HepG2 (cell line): ENCODE measurements around the gene KDM5B. TPM values are rescaled to one million over a fixed set of nuclear protein-coding genes. Genes with fewer than 3 reads are reported as not detected.

Experiments used
- ATAC-seq: fragments of 200-7000 bp; cut with Tn5 transposase; 3 replicates; pipeline ENCODE4 v1.9.1; 2020; ENCODE audit warnings: mild to moderate bottlenecking, moderate library complexity
- BruUV-seq: library from RNA; stranded (reverse); fragments of 400-500 nt; replicated peaks from 2 replicates; lab custom pipeline; 2021; lab: Mats Ljungman, UMichigan
- CTCF ChIA-PET: fragments of 300-600 bp; formaldehyde crosslinking; extraction: SDS; loops from one replicate; lab custom pipeline; 2021; ENCODE audit warnings: low total read pairs, inconsistent platforms, low intra/inter-chr PET ratio; lab: Yijun Ruan, JAX
- POLR2A ChIA-PET: fragments of 350-600 bp; sonication (Branson Sonifier 250); formaldehyde crosslinking; loops from one replicate; lab custom pipeline; 2020; ENCODE audit warnings: antibody characterized with exemption, inconsistent platforms; lab: Yijun Ruan, JAX
- DNase-seq: peaks from one replicate; pipeline ENCODE4 v3.0.0-alpha.2; 2015; ENCODE audit warnings: low spot score
- FAIRE-seq: peaks from 3 replicates; lab custom pipeline; 2011; peaks lifted over from hg19 to GRCh38; lab: Jason Lieb, UNC
- H2AFZ ChIP-seq: one replicate; pipeline ENCODE4 v1.6.1; 2011; ENCODE audit warnings: low read length, inconsistent platforms
- H3K27ac ChIP-seq: fragments of 300-600 bp; 3 replicates; pipeline ENCODE4 v1.8.0; 2011; ENCODE audit warnings: mixed run types, mild to moderate bottlenecking, mixed read lengths, low read length, inconsistent platforms; ENCODE audit not compliant: insufficient read depth; ENCODE audit errors: extremely low read length
- H3K27me3 ChIP-seq, 2 experiments: fragments of 200-600 bp in 1 of 2; 2 replicates in 1 of 2; 3 replicates in 1 of 2; pipeline versions ENCODE4 v1.6.0 to v1.8.0; 2011; ENCODE audit warnings: low read length in 2 of 2, mild to moderate bottlenecking in 2 of 2, moderate library complexity in 2 of 2, inconsistent platforms in 1 of 2; ENCODE audit not compliant: insufficient read depth in 2 of 2, control insufficient read depth in 1 of 2
- H3K36me3 ChIP-seq, 2 experiments: fragments of 200-600 bp in 1 of 2; replicated peaks in 1 of 2; 2 replicates in 1 of 2; 3 replicates in 1 of 2; pipeline versions ENCODE4 v1.5.1 to v1.8.0; 2011; ENCODE audit warnings: low read length in 2 of 2, inconsistent platforms in 1 of 2; ENCODE audit not compliant: insufficient read depth in 2 of 2, control insufficient read depth in 1 of 2
- H3K4me1 ChIP-seq: 2 replicates; pipeline ENCODE4 v1.5.1; 2012; ENCODE audit warnings: low read length, inconsistent platforms; ENCODE audit not compliant: insufficient read depth
- H3K4me2 ChIP-seq: 2 replicates; pipeline ENCODE4 v1.6.0; 2011; ENCODE audit warnings: low read depth, low read length, inconsistent platforms
- H3K4me3 ChIP-seq, 3 experiments: fragments of 200-600 bp in 1 of 3; sonication (generic), shearing (Covaris generic) in 1 of 3; replicated peaks in 1 of 3; 2 replicates each; pipeline ENCODE4 v1.5.1; 2011 to 2016; ENCODE audit warnings: low read length in 3 of 3, inconsistent platforms in 2 of 3, low read depth in 2 of 3, mild to moderate bottlenecking in 2 of 3, control low read depth in 1 of 3, mixed read lengths in 1 of 3; ENCODE audit not compliant: insufficient read depth in 1 of 3
- H3K79me2 ChIP-seq: one replicate; pipeline ENCODE4 v1.6.1; 2011; ENCODE audit warnings: low read length, inconsistent platforms; ENCODE audit not compliant: insufficient read depth
- H3K9ac ChIP-seq: 2 replicates; pipeline ENCODE4 v1.6.0; 2011; ENCODE audit warnings: mild to moderate bottlenecking, low read depth, low read length, inconsistent platforms; ENCODE audit not compliant: insufficient read depth
- H3K9me3 ChIP-seq: 2 replicates; pipeline ENCODE4 v1.5.1; 2012; ENCODE audit warnings: mild to moderate bottlenecking, low read length
- H4K20me1 ChIP-seq: 2 replicates; pipeline ENCODE4 v1.6.0; 2011; ENCODE audit warnings: inconsistent platforms, mild to moderate bottlenecking, low read length, moderate library complexity; ENCODE audit not compliant: insufficient read depth
- FOXM1 ChIP-seq: sonication (generic); formaldehyde crosslinking; IDR thresholded peaks from 2 replicates; pipeline ENCODE4 v1.5.0; 2020; ENCODE audit warnings: missing genetic modification reagents
- HMGXB4 ChIP-seq, 2 experiments: sonication (generic) in 1 of 2; formaldehyde crosslinking in 1 of 2; IDR thresholded peaks; 2 replicates each; pipeline versions ENCODE4 v1.4.0 to v1.6.1; 2018 to 2020; ENCODE audit warnings: missing genetic modification reagents in 2 of 2, borderline replicate concordance in 1 of 2, low read depth in 1 of 2, mild to moderate bottlenecking in 1 of 2, missing biosample characterization in 1 of 2
- HOXD1 ChIP-seq: sonication (generic); formaldehyde crosslinking; IDR thresholded peaks from 2 replicates; pipeline ENCODE4 v1.5.0; 2020; ENCODE audit warnings: missing genetic modification reagents
- RARG ChIP-seq: sonication (generic); formaldehyde crosslinking; IDR thresholded peaks from 2 replicates; pipeline ENCODE4 v1.4.0; 2020; ENCODE audit warnings: low read depth, mild to moderate bottlenecking, missing genetic modification reagents
- SPEN ChIP-seq: sonication (generic); formaldehyde crosslinking; IDR thresholded peaks from 2 replicates; pipeline ENCODE4 v1.5.1; 2020; ENCODE audit warnings: low read depth, mild to moderate bottlenecking, missing genetic modification reagents
- SRSF4 ChIP-seq: fragments of 200-400 bp; formaldehyde crosslinking; IDR thresholded peaks from one replicate; pipeline ENCODE4 v1.6.1; 2018; ENCODE audit warnings: mild to moderate bottlenecking, low read depth, low read length, moderate library complexity; ENCODE audit not compliant: poor library complexity, severe bottlenecking
- TOPORS ChIP-seq: sonication (generic); formaldehyde crosslinking; IDR thresholded peaks from 2 replicates; pipeline ENCODE4 v1.8.0; 2023; ENCODE audit warnings: mild to moderate bottlenecking, missing genetic modification reagents
- ZNF513 ChIP-seq: sonication (generic); formaldehyde crosslinking; conservative IDR thresholded peaks from 2 replicates; pipeline ENCODE4 v1.5.0; 2020; ENCODE audit warnings: missing genetic modification reagents
- ZNF576 ChIP-seq: sonication (generic); formaldehyde crosslinking; IDR thresholded peaks from 2 replicates; pipeline ENCODE4 v1.4.0; 2020; ENCODE audit warnings: mild to moderate bottlenecking, missing genetic modification reagents
- ZNF766 ChIP-seq: sonication (generic); formaldehyde crosslinking; IDR thresholded peaks from 2 replicates; pipeline ENCODE4 v1.5.0; 2020; ENCODE audit warnings: missing genetic modification reagents, borderline replicate concordance
- WGBS: methylation state at CpG from one replicate; pipeline ENCODE4 v1.1.6; 2017; ENCODE audit warnings: low lambda C conversion rate; 5-methylcytosine and 5-hydroxymethylcytosine counted together
- in situ Hi-C: cut with HindIII; loops from 2 replicates; pipeline ENCODE4 v1.10.0; 2017; ENCODE audit warnings: low pct_unique_long_range_greater_than_20kb; ENCODE audit not compliant: extremely low pct_ligation_motif_present
- intact Hi-C: fragments of 100-400 bp; cut with micrococcal nuclease; formaldehyde crosslinking; loops from one replicate; pipeline ENCODE4 v1.10.0; 2022; ENCODE audit not compliant: unreplicated experiment
- polyA plus RNA-seq, 8 experiments: library from polyadenylated mRNA; depleted of rRNA in 3 of 8; stranded (reverse) in 7 of 8; unstranded in 1 of 8; fragments of >200 nt; fragmentation: Illumina TruSeq in 4 of 8; extraction: Trizol in 4 of 8; gene quantifications; 2 replicates each; pipeline versions ENCODE4 v1.2.1 to v1.2.3, GENCODE V29; 2011 to 2016; ENCODE audit warnings: low read depth in 4 of 8, missing spikeins in 1 of 8, mixed read lengths in 1 of 8; ENCODE audit not compliant: insufficient read depth in 1 of 8
- total RNA-seq, 5 experiments: library from RNA; depleted of rRNA; stranded (reverse); fragments of >200 nt; fragmentation: Illumina TruSeq; extraction: Trizol; gene quantifications; 2 replicates each; pipeline ENCODE4 v1.2.3, GENCODE V29; 2016; ENCODE audit warnings: low read depth in 1 of 5
- TF ChIP-seq, protein P1 (sequence below): sonication (generic); formaldehyde crosslinking; IDR thresholded peaks from 2 replicates; pipeline ENCODE4 v1.9.0; 2021; ENCODE audit warnings: missing genetic modification reagents, borderline replicate concordance
- TF ChIP-seq, protein P2 (sequence below): sonication (generic); formaldehyde crosslinking; IDR thresholded peaks from 2 replicates; pipeline ENCODE4 v1.8.1; 2022; ENCODE audit warnings: mild to moderate bottlenecking, missing genetic modification reagents

KDM5B gene
- total and polyA plus RNA-seq, 2 of the 13 experiments (the other 11 are each of a cell fraction or from before 2014, with no cell fraction given) = 34.2 to 35.4 TPM

DNA sequence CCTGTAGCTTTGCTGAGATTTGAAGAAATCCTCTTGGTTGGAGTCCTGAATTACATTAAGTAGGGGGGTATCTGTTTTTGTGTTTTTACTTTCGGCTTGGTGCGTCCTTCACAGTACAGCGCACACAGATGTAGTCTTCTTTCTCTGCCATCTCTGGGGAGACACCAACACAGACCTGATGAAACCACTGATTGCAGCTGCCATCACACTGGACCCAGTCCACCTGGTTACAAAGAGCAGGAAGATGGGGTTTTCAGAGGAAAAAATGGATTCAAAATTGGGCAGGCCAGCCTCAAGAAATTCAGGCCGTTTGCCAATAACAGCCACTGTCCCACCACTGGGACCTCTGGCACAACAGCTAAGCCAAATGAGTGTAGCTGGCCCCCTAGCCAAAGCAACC, 79.3 kb downstream of the KDM5B start:
- in situ Hi-C loops (no loop called here), intact Hi-C loops (no loop called here)
- TF ChIP-seq, protein P1, sequence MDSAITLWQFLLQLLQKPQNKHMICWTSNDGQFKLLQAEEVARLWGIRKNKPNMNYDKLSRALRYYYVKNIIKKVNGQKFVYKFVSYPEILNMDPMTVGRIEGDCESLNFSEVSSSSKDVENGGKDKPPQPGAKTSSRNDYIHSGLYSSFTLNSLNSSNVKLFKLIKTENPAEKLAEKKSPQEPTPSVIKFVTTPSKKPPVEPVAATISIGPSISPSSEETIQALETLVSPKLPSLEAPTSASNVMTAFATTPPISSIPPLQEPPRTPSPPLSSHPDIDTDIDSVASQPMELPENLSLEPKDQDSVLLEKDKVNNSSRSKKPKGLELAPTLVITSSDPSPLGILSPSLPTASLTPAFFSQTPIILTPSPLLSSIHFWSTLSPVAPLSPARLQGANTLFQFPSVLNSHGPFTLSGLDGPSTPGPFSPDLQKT (CRISPR knock-in tag) = no peak
- TF ChIP-seq FOXM1 (CRISPR knock-in tag) = no peak
- no peak for FAIRE-seq
- H3K36me3 ChIP-seq = peaks cover 19 to 66% of the 10 kb centered on the region in 2 experiments
- no peak overlapping the region for H3K9ac ChIP-seq
- 92% methylated on average over 4 of the region's 4 CpGs for WGBS
- no peak for DNase-seq
- no peaks in the 10 kb centered on the region for H4K20me1 ChIP-seq
- no peaks in the 10 kb centered on the region for H3K27me3 ChIP-seq
- CTCF ChIA-PET = no interaction called here
- H3K79me2 ChIP-seq = no peaks in the 10 kb centered on the region
- H3K4me2 ChIP-seq = no peak overlapping the region
- no peak overlapping the region for H3K27ac ChIP-seq
- POLR2A ChIA-PET = no interaction called here
- H2AFZ ChIP-seq = no peak overlapping the region
- no peak overlapping the region for H3K4me3 ChIP-seq
- H3K4me1 ChIP-seq = no peaks in the 10 kb centered on the region
- H3K9me3 ChIP-seq = no peaks in the 10 kb centered on the region
- no peak for ATAC-seq
- no TSS peak for BruUV-seq

GRCh38 chr1:202725526-202725925, 82.7 kb downstream of the KDM5B start:
- WGBS = 96% methylated on average over 3 of the region's 3 CpGs
- in situ Hi-C loops = no loop called here
- no peaks in the 10 kb centered on the region for H3K9me3 ChIP-seq
- no peak overlapping the region for H3K9ac ChIP-seq
- H3K4me2 ChIP-seq = no peak overlapping the region
- no peak overlapping the region for H3K27ac ChIP-seq
- H2AFZ ChIP-seq = no peak overlapping the region
- H3K4me3 ChIP-seq = no peak overlapping the region
- H3K27me3 ChIP-seq = no peaks in the 10 kb centered on the region; a peak in 1 of 5 replicates
- no TSS peak for BruUV-seq
- no peak for DNase-seq
- intact Hi-C loops = no loop called here
- H3K4me1 ChIP-seq = no peaks in the 10 kb centered on the region
- ATAC-seq = no peak
- peaks cover 9 to 32% of the 10 kb centered on the region in 2 experiments for H3K36me3 ChIP-seq
- no peaks in the 10 kb centered on the region for H3K79me2 ChIP-seq
- ChIA-PET POLR2A (no interaction called here), CTCF (no interaction called here)
- no peaks in the 10 kb centered on the region for H4K20me1 ChIP-seq
- no peak for FAIRE-seq
- TF ChIP-seq ZNF576 (CRISPR knock-in tag) (no peak), HMGXB4 (CRISPR knock-in tag; IDR thresholded peaks at IDR 0.05; ENCODE audit: borderline replicate concordance in 1 of 2, low read depth in 1 of 2) (no peak), RARG (no peak), ZNF766 (CRISPR knock-in tag) (no peak), SRSF4 (no peak), SPEN (CRISPR knock-in tag) (no peak), TOPORS (CRISPR knock-in tag) (no peak), HOXD1 (no peak), ZNF513 (CRISPR knock-in tag) (no peak)
- TF ChIP-seq, protein P2, sequence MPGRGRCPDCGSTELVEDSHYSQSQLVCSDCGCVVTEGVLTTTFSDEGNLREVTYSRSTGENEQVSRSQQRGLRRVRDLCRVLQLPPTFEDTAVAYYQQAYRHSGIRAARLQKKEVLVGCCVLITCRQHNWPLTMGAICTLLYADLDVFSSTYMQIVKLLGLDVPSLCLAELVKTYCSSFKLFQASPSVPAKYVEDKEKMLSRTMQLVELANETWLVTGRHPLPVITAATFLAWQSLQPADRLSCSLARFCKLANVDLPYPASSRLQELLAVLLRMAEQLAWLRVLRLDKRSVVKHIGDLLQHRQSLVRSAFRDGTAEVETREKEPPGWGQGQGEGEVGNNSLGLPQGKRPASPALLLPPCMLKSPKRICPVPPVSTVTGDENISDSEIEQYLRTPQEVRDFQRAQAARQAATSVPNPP = no peak
